ES-I3 (cell line): ENCODE results near the gene SDK1.
"Not testable (repeated sequence)": the region's sequence is repeated elsewhere in the genome, so short reads cannot be mapped to it uniquely, and the experiment has no call there.

Experiments used
- H3K36me3 ChIP-seq: 2 replicates; pipeline ENCODE4 v1.6.1; 2013; ENCODE audit warnings: mild to moderate bottlenecking, low read length, control low read depth, moderate library complexity; ENCODE audit not compliant: insufficient read depth
- H3K4me1 ChIP-seq: 2 replicates; pipeline ENCODE4 v1.6.1; 2013; ENCODE audit warnings: mild to moderate bottlenecking, control low read depth, low read length; ENCODE audit not compliant: insufficient read depth
- H3K9ac ChIP-seq: 2 replicates; pipeline ENCODE4 v1.6.1; 2013; ENCODE audit warnings: low read depth, mild to moderate bottlenecking, low read length, moderate library complexity
- H3K9me3 ChIP-seq: 2 replicates; pipeline ENCODE4 v1.6.1; 2013; ENCODE audit warnings: mild to moderate bottlenecking, low read length, moderate library complexity; ENCODE audit not compliant: control insufficient read depth, insufficient read depth

SDK1 gene

GRCh38 chr7:4204513-4205165 is 903.6 kb downstream of the SDK1 start:
- peaks cover 9% of the 10 kb centered on the region for H3K4me1 ChIP-seq
- no peaks in the 10 kb centered on the region for H3K36me3 ChIP-seq
- H3K9ac ChIP-seq: peak overlapping the region; percentile 66
- no peaks in the 10 kb centered on the region for H3K9me3 ChIP-seq

GRCh38 chr7:4205828-4206227 is 904.8 kb downstream of the SDK1 start:
- H3K9me3 ChIP-seq: no peaks in the 10 kb centered on the region
- H3K36me3 ChIP-seq: no peaks in the 10 kb centered on the region
- peaks cover 9% of the 10 kb centered on the region for H3K4me1 ChIP-seq

DNA sequence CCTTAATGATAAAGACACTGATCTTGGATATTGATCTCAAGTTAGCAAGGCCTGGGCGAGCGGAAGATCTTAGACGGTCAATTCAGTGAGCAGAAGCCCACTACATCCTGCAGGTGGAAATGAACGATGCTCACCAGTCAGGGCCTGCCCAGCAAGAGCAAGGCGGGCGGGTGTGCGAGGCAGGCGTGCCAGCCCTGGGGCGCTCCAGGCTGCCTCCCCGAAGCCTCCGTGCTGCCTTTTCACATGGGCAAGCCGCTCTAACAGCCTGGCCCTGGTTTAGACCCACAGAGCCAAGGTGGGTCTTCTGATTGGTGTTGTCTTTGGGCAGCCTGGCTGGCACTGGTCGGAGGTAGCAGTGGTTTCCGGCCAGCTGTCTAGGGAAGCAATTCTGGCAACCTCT is 906.0 kb downstream of the SDK1 start:
- Histone ChIP-seq H3K4me1 (peaks cover 9% of the 10 kb centered on the region), H3K36me3 (no peaks in the 10 kb centered on the region)

More at GRCh38 chr7:4205828-4206227, 904.8 kb downstream of the SDK1 start:
- no peak overlapping the region for H3K9ac ChIP-seq

DNA sequence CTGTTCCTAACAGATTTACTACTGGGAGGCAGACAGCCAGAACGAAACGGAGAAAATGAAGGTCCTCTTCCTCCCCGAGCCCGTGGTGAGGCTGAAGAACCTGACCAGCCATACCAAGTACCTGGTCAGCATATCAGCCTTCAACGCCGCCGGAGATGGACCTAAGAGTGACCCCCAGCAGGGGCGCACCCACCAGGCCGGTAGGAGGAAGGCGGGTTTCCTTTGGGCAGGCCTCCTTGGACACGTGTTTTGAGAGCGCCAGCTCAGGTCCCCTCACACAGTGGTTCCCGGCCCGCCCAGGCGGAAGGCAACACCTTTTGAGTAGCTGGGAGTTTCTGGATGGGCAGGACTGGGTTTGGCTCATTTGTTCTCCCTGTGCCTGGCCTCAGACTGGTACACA is 907.0 kb downstream of the SDK1 start:
- H3K9me3 ChIP-seq: no peaks in the 10 kb centered on the region
- no peaks in the 10 kb centered on the region for H3K36me3 ChIP-seq
- no peak overlapping the region for H3K9ac ChIP-seq
- peaks cover 9% of the 10 kb centered on the region for H3K4me1 ChIP-seq

More for the DNA sequence above, 906.0 kb downstream of the SDK1 start:
- Histone ChIP-seq H3K9ac (no peak overlapping the region), H3K9me3 (no peaks in the 10 kb centered on the region)

DNA sequence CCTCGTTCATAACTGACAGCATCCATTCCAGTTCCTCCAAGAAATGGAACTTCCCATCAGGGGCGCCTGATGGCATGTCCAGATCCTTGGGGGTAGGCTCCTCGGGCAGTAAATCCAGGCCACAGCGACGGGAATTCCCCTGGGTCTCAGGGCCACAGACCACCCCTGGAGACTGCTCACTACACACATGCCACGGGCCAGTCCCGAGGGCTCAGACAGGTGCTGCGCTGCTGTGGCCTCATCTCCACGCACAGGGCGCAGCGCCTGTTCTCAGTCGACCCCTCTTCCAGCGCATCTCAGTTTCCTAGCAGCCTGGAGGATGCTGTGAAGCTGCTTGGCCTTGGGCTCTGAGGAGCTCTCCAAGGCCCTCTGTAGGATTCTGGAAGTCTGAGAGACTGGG is 907.5 kb downstream of the SDK1 start:
- H3K4me1 ChIP-seq: peaks cover 7% of the 10 kb centered on the region
- H3K9me3 ChIP-seq: no peaks in the 10 kb centered on the region
- no peaks in the 10 kb centered on the region for H3K36me3 ChIP-seq
- no peak overlapping the region for H3K9ac ChIP-seq

DNA sequence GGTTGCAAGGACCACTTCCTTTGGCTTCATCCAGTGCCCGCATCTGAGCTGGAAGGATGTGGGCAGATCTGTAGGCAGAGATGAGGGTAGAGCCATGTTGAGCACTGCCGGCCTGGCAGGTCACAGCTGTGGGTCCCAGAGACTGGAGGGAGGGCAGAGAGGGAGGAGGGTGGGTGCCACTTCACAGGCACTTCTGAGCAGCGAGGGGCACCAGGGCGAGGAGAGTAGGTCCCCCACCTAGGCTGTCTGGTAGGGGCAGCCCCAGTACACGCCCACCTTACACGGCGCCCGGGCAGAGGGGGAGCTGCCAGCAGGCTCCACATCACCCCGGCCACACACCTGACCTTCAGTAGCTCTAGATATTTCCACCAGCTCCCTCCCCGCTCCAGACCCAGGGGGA is 908.1 kb downstream of the SDK1 start:
- no peaks in the 10 kb centered on the region for H3K9me3 ChIP-seq
- no peaks in the 10 kb centered on the region for H3K36me3 ChIP-seq
- peaks cover 2% of the 10 kb centered on the region for H3K4me1 ChIP-seq
- H3K9ac ChIP-seq: no peak overlapping the region

- Histone ChIP-seq H3K36me3 (no peaks in the 10 kb centered on the region), H3K4me1 (no peaks in the 10 kb centered on the region; the same call in 1 of the 2 replicates), H3K9me3 (no peaks in the 10 kb centered on the region), H3K9ac (no peak overlapping the region)
Measured at GRCh38 chr7:4209966-4210365, 908.9 kb downstream of the SDK1 start.

GRCh38 chr7:4210821-4211220 is 909.8 kb downstream of the SDK1 start:
- H3K9me3 ChIP-seq: no peaks in the 10 kb centered on the region

DNA sequence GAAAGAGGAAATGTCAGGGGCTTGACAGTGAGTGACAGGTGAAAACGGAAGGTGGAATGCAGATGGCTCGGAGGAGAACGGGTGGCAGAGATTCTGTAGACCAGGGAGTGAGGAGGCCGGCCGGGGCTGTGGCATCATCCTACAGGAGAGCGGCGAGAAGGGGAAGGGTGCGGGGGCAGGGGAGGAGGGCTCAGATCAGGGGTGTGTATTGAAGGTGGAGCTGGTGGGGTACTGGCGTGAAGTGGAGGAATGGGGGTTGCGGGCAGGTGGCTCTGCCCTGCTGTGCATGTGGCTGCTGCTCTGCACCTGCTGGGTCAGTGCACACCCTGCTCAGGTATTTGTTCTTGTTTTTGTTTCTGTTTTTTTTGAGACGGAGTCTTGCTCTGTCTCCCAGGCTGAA is 910.2 kb downstream of the SDK1 start:
- H3K36me3 ChIP-seq: no peaks in the 10 kb centered on the region
- no peaks in the 10 kb centered on the region; the same call in 1 of the 2 replicates for H3K4me1 ChIP-seq
- no peaks in the 10 kb centered on the region for H3K9me3 ChIP-seq
- H3K9ac ChIP-seq: no peak overlapping the region

More at GRCh38 chr7:4210821-4211220, 909.8 kb downstream of the SDK1 start:
- Histone ChIP-seq H3K36me3 (no peaks in the 10 kb centered on the region), H3K9ac (no peak overlapping the region), H3K4me1 (no peaks in the 10 kb centered on the region; the same call in 1 of the 2 replicates)

DNA sequence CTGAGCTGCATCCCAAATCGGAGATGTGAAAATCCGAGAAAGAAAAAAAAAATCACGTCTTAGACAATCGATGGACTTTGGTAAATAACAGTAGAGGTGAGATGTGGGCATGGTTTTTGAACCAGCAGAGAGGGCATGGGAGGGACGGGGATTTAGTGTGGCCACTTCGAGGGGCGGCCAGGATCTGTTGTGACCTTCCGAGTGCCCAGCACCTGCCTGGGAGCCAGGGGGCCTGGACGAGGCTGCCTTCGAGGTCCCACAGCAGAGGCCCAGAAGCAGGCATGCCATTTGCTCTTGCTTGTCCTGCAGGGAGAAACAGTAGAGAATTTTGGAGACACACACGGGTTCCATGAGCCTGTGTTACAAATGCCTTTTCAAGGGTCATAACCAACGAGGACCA is 911.3 kb downstream of the SDK1 start:
- Histone ChIP-seq H3K9ac (no peak overlapping the region), H3K9me3 (no peaks in the 10 kb centered on the region), H3K36me3 (no peaks in the 10 kb centered on the region), H3K4me1 (no peaks in the 10 kb centered on the region; the same call in 1 of the 2 replicates)

DNA sequence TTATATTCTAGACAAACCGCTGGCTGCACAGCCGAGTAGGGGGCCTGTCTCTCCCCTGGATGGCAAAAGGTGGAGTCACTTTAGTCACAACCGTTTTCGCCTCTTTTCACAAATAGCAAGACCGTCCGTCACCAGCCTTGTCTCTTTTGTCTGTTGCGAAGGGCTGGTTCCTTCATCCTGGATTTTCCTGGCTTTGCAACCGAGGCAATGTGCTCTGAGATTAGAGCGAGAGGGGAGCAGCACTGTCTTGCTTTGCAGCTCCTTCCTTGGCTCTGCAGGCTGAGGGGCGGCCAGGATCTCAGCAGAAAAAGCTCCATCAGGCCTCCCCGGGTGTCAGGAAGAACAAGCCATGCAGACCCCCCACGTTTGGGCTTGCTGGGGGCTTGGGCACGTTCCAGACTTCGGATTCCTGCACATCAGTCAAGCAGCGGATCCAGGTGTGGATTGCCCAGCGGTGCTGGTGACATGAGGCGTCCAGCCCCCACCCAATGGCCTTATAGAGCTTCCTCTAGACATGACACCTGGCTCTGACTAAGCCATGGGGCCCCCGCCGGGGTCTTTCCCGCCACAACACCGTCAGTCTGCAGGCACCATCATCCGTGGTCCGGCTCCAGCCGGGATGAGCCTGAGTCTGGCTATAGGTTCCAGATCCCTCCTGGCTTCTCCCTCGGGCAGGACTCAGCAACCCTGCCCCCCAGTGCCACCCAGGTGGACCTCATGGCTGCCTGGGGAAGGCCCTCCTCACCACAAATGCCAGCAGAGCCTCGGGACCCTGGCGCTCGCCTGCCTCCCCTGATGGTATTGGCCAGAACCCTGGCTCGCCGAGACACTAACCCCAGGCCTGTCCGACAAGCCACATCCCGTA is 913.5 kb downstream of the SDK1 start:
- H3K9ac ChIP-seq: no peak overlapping the region
- no peaks in the 10 kb centered on the region for H3K36me3 ChIP-seq
- H3K9me3 ChIP-seq: no peaks in the 10 kb centered on the region
- no peaks in the 10 kb centered on the region; the same call in 1 of the 2 replicates for H3K4me1 ChIP-seq

DNA sequence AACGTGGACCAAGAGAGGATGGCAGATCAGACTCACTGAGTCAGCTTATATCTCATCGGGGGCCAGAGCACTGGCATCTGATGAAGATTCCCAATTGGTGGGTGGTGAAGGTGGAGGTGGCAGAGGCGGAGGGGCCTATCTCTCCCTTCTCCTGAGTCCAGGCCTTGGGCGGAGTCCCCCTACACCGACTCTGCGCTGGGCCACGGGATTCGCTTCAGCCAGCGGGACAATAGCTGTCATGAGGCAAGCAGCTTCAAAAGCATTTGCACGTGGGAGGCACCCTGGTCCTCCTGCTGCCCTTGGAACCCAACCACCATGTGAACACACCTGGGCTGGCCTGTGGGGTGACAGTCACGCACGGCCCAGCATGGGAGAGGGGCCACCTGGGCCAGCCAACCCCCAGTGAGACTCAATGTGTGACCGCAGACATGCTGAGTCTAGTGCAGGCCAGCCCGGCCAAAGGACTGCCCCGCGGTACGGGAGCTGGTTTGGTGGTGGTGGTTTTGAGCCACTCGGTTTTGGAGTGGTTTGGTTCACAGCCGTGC is 914.2 kb downstream of the SDK1 start:
- no peak overlapping the region for H3K9ac ChIP-seq
- H3K4me1 ChIP-seq: no peaks in the 10 kb centered on the region; the same call in 1 of the 2 replicates
- no peaks in the 10 kb centered on the region for H3K9me3 ChIP-seq
- no peaks in the 10 kb centered on the region for H3K36me3 ChIP-seq

- no peaks in the 10 kb centered on the region for H3K36me3 ChIP-seq
- no peak overlapping the region for H3K9ac ChIP-seq
- no peaks in the 10 kb centered on the region; the same call in 1 of the 2 replicates for H3K4me1 ChIP-seq
- no peaks in the 10 kb centered on the region for H3K9me3 ChIP-seq
Measured at GRCh38 chr7:4216016-4216415, 915.0 kb downstream of the SDK1 start.

DNA sequence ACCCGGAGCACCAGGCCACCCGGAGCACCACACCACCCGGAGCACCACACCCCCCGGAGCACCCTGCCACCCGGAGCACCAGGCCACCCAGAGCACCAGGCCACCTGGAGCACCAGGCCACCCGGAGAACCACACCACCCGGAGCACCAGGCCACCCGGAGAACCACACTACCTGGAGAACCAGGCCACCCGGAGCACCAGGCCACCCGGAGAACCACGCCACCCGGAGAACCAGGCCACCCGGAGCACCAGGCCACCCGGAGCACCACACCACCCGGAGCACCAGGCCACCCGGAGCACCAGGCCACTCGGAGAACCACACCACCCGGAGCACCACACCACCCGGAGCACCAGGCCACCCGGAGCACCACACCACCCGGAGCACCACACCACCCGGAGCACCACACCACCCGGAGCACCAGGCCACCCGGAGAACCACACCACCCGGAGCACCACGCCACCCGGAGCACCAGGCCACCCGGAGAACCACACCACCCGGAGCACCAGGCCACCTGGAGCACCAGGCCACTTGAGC is 916.1 kb downstream of the SDK1 start:
- not testable (repeated sequence) for H3K9ac ChIP-seq, H3K9me3 ChIP-seq, H3K4me1 ChIP-seq, H3K36me3 ChIP-seq
